HG02870 (cell line): ENCODE measurements around the gene CYSRT1.
"Not testable (repeated sequence)": the region's sequence is repeated elsewhere in the genome, so short reads cannot be mapped to it uniquely, and the experiment has no call there.

Experiments used
- ATAC-seq: cut with Tn5 transposase; IDR thresholded peaks from one replicate; pipeline ENCODE4 v1.9.1; 2021; ENCODE audit warnings: mild to moderate bottlenecking, moderate library complexity; ENCODE audit not compliant: unreplicated experiment

Gene CYSRT1

GRCh38 chr9:137235424-137236237, 10.7 kb downstream of the CYSRT1 start:
- ATAC-seq = no peak

GRCh38 chr9:137236238-137236935, 11.4 kb downstream of the CYSRT1 start:
- ATAC-seq = no peak

GRCh38 chr9:137236936-137237421, 12.0 kb downstream of the CYSRT1 start:
- no peak for ATAC-seq

- ATAC-seq = no peak
Observed at GRCh38 chr9:137237759-137238726, 13.1 kb downstream of the CYSRT1 start.

GRCh38 chr9:137239541-137240200, 14.7 kb downstream of the CYSRT1 start:
- not testable (repeated sequence) for ATAC-seq

- ATAC-seq = peak; percentile 13
Observed at GRCh38 chr9:137240318-137240840, 15.4 kb downstream of the CYSRT1 start.

- ATAC-seq = peak; percentile 77
Observed at GRCh38 chr9:137240841-137241489, 16.0 kb downstream of the CYSRT1 start, which contains the start of gene TUBB4B. TUBB4B (plus strand) TSS chr9:137241287; CDS start chr9:137241361, 74 bp downstream.

- ATAC-seq = peak; percentile 7
Observed at GRCh38 chr9:137241490-137242268, 16.7 kb downstream of the CYSRT1 start.

GRCh38 chr9:137242269-137243203, 17.6 kb downstream of the CYSRT1 start:
- ATAC-seq = no peak

- ATAC-seq = not testable (repeated sequence)
Observed at GRCh38 chr9:137243266-137243625, 18.3 kb downstream of the CYSRT1 start.

- no peak for ATAC-seq
Observed at GRCh38 chr9:137243626-137244485, 18.9 kb downstream of the CYSRT1 start.

GRCh38 chr9:137244486-137245449, 19.8 kb downstream of the CYSRT1 start:
- no peak for ATAC-seq

GRCh38 chr9:137245450-137246421, 20.8 kb downstream of the CYSRT1 start:
- ATAC-seq = no peak

- ATAC-seq = no peak
Observed at GRCh38 chr9:137247135-137247915, 22.4 kb downstream of the CYSRT1 start.
